ENCODE measurements around the gene BID.

The BID gene

DNA sequence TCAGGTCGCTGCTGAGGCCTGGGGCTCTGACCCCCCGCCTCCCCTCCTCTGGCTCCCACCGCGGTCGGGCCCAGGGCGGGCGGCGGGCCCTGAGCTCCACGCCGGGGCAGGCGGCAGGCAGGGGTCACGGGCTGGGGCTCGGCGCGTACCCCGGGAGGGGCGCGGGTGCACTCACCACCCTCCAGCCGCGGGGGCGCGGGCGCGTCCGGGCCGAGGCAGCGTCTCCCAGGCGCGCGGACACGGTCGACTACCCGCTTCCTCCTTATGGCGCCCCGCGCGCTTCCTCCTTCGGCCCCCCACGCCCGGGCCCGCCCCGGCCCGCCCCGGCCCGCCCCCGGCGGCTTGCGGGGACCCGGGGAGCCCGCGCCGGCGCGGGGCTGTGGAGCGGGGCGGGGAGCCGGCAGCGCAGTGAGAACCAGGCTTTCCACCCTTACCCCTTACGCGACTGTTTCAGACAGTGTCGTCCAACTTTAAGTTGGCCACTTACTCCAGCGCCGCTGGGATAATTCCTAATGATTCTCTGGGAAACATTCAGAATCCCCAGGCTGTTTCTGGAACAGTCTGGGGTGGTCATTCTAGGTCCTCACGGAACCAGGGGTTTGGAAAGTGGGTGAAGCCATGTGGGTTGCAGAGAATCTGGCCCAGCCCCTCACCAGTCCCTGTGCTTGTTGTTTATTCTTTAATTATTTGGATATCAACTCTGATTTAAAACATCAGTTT, at the start of gene BID:
Gene BID, minus strand, starts transcription at position 264 of the 720 bp plus-strand sequence. CDS start 24,353 bp downstream, outside the sequence.
- peak in 1 of 2 experiments; percentile 23 for DNase-seq

DNA sequence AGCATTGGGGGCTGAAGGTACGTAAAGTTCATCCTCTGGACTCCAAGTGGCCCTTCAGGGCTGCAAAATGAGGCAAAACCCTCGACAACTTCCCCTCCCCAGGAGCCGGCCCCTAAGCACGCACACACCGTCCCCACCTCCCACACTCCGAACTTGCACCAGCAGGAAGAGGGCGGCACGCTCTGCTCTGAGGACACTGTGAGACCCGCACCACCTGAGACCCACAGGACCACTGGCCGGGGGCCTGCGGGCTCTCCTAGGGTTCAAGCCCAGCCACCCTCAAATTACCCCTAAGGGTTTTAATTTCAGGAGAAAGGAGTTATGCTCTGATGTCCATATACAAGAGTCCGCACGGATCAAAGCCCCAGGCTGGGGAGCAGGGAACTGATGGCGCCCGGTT, 49.7 kb upstream of the BID start:
- DNase-seq, result no peak

- no peak for DNase-seq
Observed at GRCh38 chr22:17823226-17823625, 49.0 kb upstream of the BID start.

- DNase-seq, result no peak
Observed at GRCh38 chr22:17822087-17822486, 47.8 kb upstream of the BID start.

DNA sequence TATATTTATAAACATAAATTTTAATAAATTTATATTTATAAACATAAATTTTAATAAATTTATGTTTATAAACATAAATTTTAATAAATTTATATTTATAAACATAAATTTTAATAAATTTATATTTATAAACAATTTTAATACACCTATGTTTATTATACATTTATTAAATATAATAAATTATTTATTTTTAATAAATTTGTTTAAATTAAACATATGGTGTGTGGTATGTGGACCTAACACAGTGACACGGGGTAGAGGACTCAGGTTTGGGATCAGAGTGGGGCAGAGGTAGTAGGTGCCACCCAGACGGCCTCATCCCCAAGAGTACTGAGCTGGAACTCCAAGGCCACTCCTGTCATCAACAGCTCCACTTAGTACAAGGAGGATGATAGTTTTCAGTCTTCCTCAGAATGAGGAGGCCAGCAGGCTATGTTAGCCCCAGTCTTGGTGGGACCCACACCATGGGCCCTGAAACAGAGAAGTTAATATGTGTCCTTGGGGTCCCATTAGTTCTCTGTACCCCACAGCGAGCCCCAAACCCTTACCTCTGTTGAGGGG, 46.7 kb upstream of the BID start:
- no peak for DNase-seq

DNA sequence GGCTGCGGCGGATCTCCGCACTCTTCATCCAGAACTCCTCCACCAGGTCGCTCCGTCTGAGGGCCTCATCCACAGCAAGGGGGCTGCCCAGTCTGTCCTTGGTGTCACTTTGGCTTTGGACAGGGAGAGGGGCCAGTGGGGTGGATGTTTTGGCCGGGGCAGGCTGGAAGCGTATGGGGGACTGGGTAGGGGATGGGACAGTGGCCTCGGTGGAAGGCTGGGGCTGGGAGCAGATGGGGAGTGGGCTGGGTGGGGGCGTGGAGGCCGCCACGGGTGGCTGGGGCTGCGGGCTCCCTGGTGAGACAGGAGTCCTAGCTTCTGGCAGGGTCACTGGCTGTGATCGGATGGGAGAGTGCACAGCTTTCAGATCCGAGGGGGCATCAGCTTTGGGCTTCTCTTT, 44.4 kb upstream of the BID start:
- no peak for DNase-seq

GRCh38 chr22:17818180-17818579, 43.9 kb upstream of the BID start:
- DNase-seq, result no peak

- no peak for DNase-seq
Observed at GRCh38 chr22:17817511-17818065, 43.3 kb upstream of the BID start.

DNA sequence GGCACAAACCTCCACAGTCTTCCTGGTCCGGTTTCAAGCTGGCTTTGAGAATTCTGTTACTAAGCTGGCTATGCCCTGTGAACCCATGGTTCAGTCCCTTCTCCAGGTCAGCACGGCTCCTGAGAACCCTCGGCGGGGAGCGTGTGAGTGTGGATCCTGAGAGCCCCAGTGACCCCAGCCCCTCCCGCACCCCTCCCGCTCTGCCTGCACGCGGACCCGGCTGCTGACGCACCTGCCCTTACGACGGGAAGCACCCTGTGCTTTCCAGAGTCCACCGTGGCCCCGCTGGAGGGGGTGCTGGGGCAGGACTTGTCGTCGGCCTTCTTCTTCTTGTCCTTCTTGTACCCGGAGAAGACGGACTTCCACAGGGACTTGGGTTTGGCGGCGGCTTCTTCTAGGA, 42.8 kb upstream of the BID start:
- DNase-seq, result no peak

DNA sequence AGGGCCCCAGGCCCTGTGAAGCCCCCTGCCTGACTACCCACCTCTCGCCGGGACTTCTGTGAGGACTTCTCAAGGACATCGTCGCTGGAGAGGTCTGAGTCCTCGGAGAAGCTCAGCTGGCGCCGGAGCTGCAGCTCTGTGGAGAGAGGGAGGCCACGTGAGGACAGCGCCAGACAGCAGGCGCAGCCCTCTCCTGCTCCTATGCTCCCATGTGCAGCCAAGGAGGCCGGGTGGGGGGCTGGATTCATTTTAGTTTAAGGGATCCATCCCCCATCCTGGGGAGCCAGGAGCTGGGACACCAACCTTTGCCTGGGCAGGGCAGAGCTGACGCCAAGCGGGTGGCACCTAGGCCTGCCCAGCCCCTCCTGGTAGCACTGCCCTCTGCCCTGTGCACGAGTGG, 42.4 kb upstream of the BID start:
- no peak for DNase-seq

DNA sequence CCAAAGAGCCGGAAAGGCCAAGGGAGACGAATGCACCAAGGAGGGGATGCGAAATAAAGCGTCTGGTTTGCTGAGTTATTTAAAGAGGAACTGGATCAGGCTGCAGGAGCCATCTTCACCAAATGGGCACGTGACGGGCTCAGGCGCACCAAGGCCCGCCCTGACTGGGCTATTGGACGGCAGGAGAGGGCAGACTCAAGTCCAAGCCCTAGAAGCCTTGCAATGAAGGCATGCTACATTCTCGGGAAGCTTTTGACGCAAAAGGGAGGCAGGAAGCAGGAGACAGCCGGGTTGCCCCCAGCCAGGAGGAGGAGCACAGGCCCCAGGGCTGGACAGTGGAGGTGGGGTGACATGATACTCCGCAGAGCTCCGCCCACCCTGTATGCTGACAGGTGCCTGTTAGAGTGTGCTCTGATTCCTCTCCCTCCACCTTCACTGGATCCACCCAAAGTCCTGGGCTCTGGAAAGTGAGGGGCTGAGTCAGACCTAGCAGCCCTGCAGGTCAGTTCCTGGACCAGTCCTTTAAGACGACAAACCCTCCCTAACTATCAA, 41.5 kb upstream of the BID start:
- DNase-seq, result no peak

DNA sequence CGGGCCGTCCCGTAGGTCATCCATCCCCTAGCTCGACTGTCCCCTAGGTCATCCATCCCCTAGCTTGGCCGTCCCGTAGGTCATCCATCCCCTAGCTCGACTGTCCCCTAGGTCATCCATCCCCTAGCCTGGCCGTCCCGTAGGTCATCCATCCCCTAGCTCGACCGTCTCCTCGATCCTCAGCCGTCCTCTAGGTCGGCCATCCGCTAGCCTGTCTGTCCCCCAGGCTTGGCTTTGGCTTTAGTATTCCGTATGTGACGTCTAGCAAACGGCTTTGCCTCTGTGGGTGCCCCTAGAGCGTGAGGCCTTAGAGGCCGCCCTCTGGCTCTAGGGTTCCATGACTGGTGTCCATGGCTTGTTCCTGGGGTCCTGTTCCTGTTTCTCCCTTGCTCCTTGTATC, 40.6 kb upstream of the BID start:
- no peak for DNase-seq

DNA sequence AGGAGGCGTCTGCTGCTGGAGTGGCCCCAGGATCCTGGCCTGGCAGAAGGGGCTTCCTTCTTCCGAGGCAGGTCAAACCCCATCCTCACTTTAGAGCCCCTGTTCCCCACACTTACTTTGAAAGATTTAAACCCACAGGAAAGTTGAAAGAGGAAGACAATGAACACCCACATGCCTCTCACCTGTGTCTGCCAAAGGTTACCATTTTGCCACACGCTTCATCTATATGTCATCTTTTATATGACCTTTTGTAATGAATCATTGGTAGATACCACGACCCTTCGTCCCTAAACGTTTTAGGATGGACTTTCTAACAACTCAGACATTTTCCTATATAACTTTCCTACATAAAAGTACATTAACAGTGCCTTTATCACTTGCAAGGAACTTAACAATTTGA, 39.8 kb upstream of the BID start:
- DNase-seq, result no peak

GRCh38 chr22:17811119-17811518, 36.9 kb upstream of the BID start:
- DNase-seq, result no peak

- DNase-seq, result no peak
Observed at GRCh38 chr22:17810570-17811116, 36.4 kb upstream of the BID start.

GRCh38 chr22:17808693-17809403, 34.6 kb upstream of the BID start:
- DNase-seq, result no peak

DNA sequence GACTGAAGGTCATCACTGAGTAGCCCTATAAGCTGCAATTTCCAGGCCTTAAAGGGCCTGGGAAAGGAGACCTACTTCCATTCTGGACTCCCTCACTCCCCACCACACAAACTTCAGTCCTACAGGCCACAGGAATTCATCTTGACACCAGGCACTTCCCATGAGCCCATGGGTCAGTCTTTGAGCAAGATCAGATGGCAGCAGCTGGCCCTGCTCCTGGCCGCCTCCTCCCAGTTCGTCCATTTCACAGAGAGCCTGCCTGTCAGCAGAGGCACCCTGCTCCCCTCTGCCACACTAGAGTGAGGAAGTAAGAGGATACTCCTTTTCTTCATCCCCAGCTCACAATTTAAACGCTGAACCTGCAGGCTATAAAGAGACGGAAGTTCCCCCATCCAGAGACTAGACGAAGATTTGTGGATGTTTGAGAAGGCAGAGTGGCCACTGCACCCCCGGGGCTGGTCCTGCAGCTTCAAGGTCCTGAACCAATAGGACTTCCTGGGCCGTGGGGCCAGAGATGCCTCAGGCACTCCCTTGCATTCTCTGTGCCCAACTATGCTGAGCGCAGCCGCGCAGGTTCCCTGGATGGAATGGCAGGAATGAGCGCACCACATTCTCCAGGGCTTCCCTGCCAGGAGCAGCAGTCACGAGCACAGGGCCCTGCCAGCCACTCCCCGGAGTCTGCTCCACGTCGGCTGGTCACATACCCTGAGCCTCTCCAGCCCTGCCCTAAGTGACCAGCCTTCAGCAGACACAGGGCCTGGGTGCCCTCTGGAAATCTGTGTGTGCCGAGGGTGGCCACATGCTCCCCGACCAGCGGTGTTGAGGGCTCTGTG, 33.5 kb upstream of the BID start:
- no peak for DNase-seq

GRCh38 chr22:17807086-17807485, 32.8 kb upstream of the BID start:
- no peak for DNase-seq

- no peak for DNase-seq
Observed at GRCh38 chr22:17806437-17806836, 32.2 kb upstream of the BID start.

GRCh38 chr22:17804331-17805080, 30.2 kb upstream of the BID start:
- no peak for DNase-seq

DNA sequence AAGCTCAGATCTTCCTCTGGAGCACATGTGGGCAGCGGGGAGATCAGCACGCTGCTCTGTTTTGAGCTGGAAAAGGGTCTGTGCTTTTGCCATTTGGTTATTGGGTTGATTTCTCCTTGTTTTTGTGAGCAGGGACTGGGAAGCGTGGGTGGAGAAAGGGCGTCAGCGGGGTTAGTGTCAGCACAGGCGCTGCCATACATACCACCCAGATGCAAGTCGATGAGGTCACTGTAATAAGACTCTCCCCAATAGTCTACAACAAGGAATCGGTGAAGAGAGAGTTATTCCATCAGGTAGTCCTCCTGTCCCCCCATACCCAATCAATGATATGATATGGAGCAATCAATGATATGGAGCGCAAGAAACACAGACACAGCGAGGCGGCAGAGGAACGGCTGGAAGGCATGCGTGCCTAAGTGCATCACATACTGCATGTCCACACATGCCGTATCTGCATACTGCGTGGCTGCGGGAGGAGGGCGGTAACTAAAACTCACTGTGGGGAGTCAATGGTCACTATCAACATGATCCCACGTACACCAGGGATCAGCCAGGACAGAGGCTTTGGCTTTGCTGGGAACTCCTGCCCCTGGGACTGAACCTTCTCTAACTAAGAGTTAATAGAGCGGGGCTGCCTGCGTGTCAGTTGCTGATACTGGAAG, 29.5 kb upstream of the BID start:
- DNase-seq, result no peak
